ENCODE measurements around the gene ACSF2.

ACSF2 gene, protein sequence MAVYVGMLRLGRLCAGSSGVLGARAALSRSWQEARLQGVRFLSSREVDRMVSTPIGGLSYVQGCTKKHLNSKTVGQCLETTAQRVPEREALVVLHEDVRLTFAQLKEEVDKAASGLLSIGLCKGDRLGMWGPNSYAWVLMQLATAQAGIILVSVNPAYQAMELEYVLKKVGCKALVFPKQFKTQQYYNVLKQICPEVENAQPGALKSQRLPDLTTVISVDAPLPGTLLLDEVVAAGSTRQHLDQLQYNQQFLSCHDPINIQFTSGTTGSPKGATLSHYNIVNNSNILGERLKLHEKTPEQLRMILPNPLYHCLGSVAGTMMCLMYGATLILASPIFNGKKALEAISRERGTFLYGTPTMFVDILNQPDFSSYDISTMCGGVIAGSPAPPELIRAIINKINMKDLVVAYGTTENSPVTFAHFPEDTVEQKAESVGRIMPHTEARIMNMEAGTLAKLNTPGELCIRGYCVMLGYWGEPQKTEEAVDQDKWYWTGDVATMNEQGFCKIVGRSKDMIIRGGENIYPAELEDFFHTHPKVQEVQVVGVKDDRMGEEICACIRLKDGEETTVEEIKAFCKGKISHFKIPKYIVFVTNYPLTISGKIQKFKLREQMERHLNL

GRCh38 chr17:50425682-50426471 is at the start of gene ACSF2:
Gene ACSF2 (plus strand): TSS chr17:50426218. CDS start chr17:50426262, 44 bp downstream.
- peak within 1 kb of the TSS; percentile 82 for H3K4me3 ChIP-seq (ENCODE audit: low read depth, low read length)
- TF ChIP-seq, protein P1, sequence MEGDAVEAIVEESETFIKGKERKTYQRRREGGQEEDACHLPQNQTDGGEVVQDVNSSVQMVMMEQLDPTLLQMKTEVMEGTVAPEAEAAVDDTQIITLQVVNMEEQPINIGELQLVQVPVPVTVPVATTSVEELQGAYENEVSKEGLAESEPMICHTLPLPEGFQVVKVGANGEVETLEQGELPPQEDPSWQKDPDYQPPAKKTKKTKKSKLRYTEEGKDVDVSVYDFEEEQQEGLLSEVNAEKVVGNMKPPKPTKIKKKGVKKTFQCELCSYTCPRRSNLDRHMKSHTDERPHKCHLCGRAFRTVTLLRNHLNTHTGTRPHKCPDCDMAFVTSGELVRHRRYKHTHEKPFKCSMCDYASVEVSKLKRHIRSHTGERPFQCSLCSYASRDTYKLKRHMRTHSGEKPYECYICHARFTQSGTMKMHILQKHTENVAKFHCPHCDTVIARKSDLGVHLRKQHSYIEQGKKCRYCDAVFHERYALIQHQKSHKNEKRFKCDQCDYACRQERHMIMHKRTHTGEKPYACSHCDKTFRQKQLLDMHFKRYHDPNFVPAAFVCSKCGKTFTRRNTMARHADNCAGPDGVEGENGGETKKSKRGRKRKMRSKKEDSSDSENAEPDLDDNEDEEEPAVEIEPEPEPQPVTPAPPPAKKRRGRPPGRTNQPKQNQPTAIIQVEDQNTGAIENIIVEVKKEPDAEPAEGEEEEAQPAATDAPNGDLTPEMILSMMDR (IDR thresholded peaks at IDR 0.05; ENCODE audit: insufficient read depth, low read depth, low read length, missing control alignments) = no peak
- DNase-seq (ENCODE audit: low read depth) = peak; percentile 71

GRCh38 chr17:50379351-50380132 is 46.5 kb upstream of the ACSF2 start:
- TF ChIP-seq, protein P1 (IDR thresholded peaks at IDR 0.05; ENCODE audit: insufficient read depth, low read depth, low read length, missing control alignments) = no peak
- no peak overlapping the region for H3K4me3 ChIP-seq (ENCODE audit: low read depth, low read length)
- DNase-seq (ENCODE audit: low read depth) = no peak

DNA sequence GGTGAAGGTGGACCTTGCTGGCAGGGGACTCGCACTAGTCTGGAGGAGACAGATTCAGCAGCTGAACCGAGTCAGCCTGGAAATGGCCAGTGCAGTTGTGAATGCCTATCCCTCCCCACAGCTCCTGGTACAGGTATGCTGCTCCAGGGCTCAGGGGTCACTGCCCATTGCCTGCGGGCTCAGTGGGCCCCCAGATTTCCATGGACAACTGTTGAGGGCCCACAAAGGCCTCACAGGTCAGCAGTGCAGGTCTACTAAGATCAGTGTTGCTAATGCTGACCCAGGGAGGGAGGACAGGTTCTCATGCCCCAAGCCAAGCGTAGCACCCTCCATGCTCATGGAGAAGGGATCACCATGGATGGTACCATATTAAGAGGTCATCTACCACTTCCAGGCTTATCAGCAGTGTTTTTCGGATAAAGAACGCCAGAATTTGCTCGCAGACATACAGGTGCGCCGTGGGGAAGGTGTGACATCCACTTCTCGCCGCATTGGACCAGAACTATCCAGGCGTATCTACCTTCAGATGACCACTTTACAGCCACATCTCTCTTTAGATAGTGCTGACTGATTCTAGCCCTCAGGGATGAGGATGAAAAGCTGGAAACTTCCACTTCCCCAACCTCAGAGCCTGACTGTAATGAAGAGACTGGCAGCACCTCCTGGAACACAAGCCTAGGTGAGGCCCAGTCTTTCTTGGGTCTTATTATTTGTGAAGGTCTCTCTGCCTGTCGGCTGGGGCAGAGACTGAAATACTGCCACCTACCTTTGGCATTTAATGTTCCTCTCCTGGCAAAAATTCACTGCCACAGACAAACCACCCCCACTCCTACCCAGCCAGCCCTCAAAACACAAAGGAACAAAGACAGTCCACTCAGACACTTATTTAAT is 45.4 kb upstream of the ACSF2 start:
- no peak for DNase-seq (ENCODE audit: low read depth)
- TF ChIP-seq, protein P1 (IDR thresholded peaks at IDR 0.05; ENCODE audit: insufficient read depth, low read depth, low read length, missing control alignments) = no peak
- no peak overlapping the region for H3K4me3 ChIP-seq (ENCODE audit: low read depth, low read length)

DNA sequence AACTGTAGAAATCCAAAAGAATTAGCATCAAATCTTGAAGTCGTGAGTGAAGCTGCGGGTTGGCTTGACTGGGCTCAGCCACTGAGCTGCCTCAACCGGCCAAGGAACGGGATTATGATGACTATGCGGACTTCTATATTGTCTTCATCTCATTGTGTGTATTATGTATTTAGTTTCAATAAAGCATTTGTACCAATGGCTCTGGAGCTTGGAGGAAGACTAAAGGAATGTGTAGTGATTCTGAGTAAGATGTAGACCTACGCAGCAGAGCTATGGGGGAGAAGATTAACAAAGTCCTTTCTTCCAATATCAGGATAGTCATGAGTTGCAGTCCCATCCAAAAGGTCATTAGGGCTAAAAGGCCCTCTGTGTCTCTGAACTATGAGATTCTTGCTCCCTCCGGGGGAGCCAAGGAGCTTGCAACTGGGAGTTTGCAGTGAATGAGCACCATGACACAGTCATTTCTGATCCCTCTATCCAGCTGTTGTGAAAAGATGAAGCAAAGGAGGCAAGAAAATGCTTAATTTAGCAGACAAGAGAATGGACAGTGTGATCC is 44.7 kb upstream of the ACSF2 start:
- DNase-seq (ENCODE audit: low read depth) = no peak
- H3K4me3 ChIP-seq (ENCODE audit: low read depth, low read length) = no peak overlapping the region
- TF ChIP-seq, protein P1 (IDR thresholded peaks at IDR 0.05; ENCODE audit: insufficient read depth, low read depth, low read length, missing control alignments) = no peak

GRCh38 chr17:50381920-50382319 is 44.1 kb upstream of the ACSF2 start:
- no peak overlapping the region for H3K4me3 ChIP-seq (ENCODE audit: low read depth, low read length)
- no peak for DNase-seq (ENCODE audit: low read depth)
- TF ChIP-seq, protein P1 (IDR thresholded peaks at IDR 0.05; ENCODE audit: insufficient read depth, low read depth, low read length, missing control alignments) = no peak

All from GM12865 (cell line).